Trophoblast cell (in vitro differentiated cells and primary cell): ENCODE results near the gene MUC16.

ENCODE experiments used
- DNase-seq, 2 donors: peaks; one replicate each; pipeline ENCODE4 v3.0.0-alpha.2; 2016
- H2AFZ ChIP-seq: 2 replicates; pipeline ENCODE4 v1.6.1; 2013; ENCODE audit warnings: low read length, moderate library complexity, mild to moderate bottlenecking; ENCODE audit not compliant: insufficient read depth, poor library complexity
- H2AK5ac ChIP-seq: 2 replicates; pipeline ENCODE4 v1.6.1; 2013; ENCODE audit warnings: mild to moderate bottlenecking, low read length
- H2BK120ac ChIP-seq: 2 replicates; pipeline ENCODE4 v1.6.1; 2013; ENCODE audit warnings: low read length, mild to moderate bottlenecking, moderate library complexity; ENCODE audit not compliant: insufficient read depth, poor library complexity
- H2BK12ac ChIP-seq: 2 replicates; pipeline ENCODE4 v1.6.1; 2013; ENCODE audit warnings: mild to moderate bottlenecking, low read length, moderate library complexity
- H2BK5ac ChIP-seq: 2 replicates; pipeline ENCODE4 v1.6.1; 2013; ENCODE audit warnings: low read length, low read depth, moderate library complexity, mild to moderate bottlenecking; ENCODE audit not compliant: poor library complexity
- H3K14ac ChIP-seq: 2 replicates; pipeline ENCODE4 v1.6.1; 2013; ENCODE audit warnings: mild to moderate bottlenecking, low read length
- H3K18ac ChIP-seq: 2 replicates; pipeline ENCODE4 v1.6.1; 2013; ENCODE audit warnings: mild to moderate bottlenecking, low read length
- H3K23ac ChIP-seq: 2 replicates; pipeline ENCODE4 v1.6.1; 2013; ENCODE audit warnings: low read length
- H3K27ac ChIP-seq: 2 replicates; pipeline ENCODE4 v1.5.1; 2013; ENCODE audit warnings: low read depth, mild to moderate bottlenecking, inconsistent platforms, low read length, moderate library complexity
- H3K27me3 ChIP-seq: 2 replicates; pipeline ENCODE4 v1.6.1; 2013; ENCODE audit warnings: inconsistent platforms, mild to moderate bottlenecking, low read length, moderate library complexity; ENCODE audit not compliant: insufficient read depth
- H3K36me3 ChIP-seq, 2 experiments: 1 replicate in 1 of 2; 2 replicates in 1 of 2; pipeline ENCODE4 v1.6.1; 2013; ENCODE audit warnings: low read length in 2 of 2, mild to moderate bottlenecking in 2 of 2, moderate library complexity in 1 of 2; ENCODE audit not compliant: insufficient read depth in 2 of 2, control insufficient read depth in 1 of 2
- H3K4ac ChIP-seq: 2 replicates; pipeline ENCODE4 v1.6.1; 2013; ENCODE audit warnings: low read depth, mild to moderate bottlenecking, low read length, moderate library complexity
- H3K4me1 ChIP-seq, 2 experiments: 1 replicate in 1 of 2; 2 replicates in 1 of 2; pipeline ENCODE4 v1.6.1; 2013; ENCODE audit warnings: low read length in 2 of 2, mild to moderate bottlenecking in 2 of 2, moderate library complexity in 1 of 2; ENCODE audit not compliant: insufficient read depth in 2 of 2, control insufficient read depth in 1 of 2
- H3K4me2 ChIP-seq: 2 replicates; pipeline ENCODE4 v1.6.1; 2013; ENCODE audit warnings: inconsistent platforms, mild to moderate bottlenecking, low read length, moderate library complexity
- H3K4me3 ChIP-seq: 2 replicates; pipeline ENCODE4 v1.5.1; 2013; ENCODE audit warnings: mild to moderate bottlenecking, low read depth, low read length, inconsistent platforms
- H3K79me1 ChIP-seq: one replicate; pipeline ENCODE4 v1.6.1; 2013; ENCODE audit warnings: low read length
- H3K79me2 ChIP-seq: 2 replicates; pipeline ENCODE4 v1.6.1; 2013; ENCODE audit warnings: low read length, mild to moderate bottlenecking; ENCODE audit not compliant: control insufficient read depth, insufficient read depth, poor library complexity
- H3K9ac ChIP-seq: 2 replicates; pipeline ENCODE4 v1.6.1; 2013; ENCODE audit warnings: mild to moderate bottlenecking, low read length
- H3K9me3 ChIP-seq: 2 replicates; pipeline ENCODE4 v1.6.1; 2013; ENCODE audit warnings: low read depth, mild to moderate bottlenecking, control low read depth, inconsistent platforms, low read length; ENCODE audit not compliant: insufficient read depth
- H4K12ac ChIP-seq: 2 replicates; pipeline ENCODE4 v1.6.1; 2013; ENCODE audit warnings: low read depth, mild to moderate bottlenecking, low read length, moderate library complexity
- H4K8ac ChIP-seq: 2 replicates; pipeline ENCODE4 v1.6.1; 2013; ENCODE audit warnings: low read depth, mild to moderate bottlenecking, low read length, moderate library complexity
- H4K91ac ChIP-seq: one replicate; pipeline ENCODE4 v1.6.1; 2013; ENCODE audit warnings: low read depth, mild to moderate bottlenecking, low read length, moderate library complexity
- WGBS: extraction: QIAGEN DNeasy Blood & Tissue Kit; methylation state at CpG from one replicate; pipeline ENCODE4 v1.1.7; 2013; ENCODE audit warnings: missing lambda C conversion rate; ENCODE audit not compliant: insufficient read length, insufficient coverage; ENCODE audit errors: extremely low coverage; 5-methylcytosine and 5-hydroxymethylcytosine counted together

Gene MUC16

GRCh38 chr19:9040131-9040530, 29.9 kb upstream of the MUC16 start:
- WGBS: no CpG with 5 or more reads among the region's 9 CpGs
- H3K23ac ChIP-seq: no peak overlapping the region
- peak overlapping the region; percentile 44 for H3K27ac ChIP-seq
- H3K18ac ChIP-seq: peak overlapping the region; percentile 12
- H3K36me3 ChIP-seq: no peaks in the 10 kb centered on the region
- no peak overlapping the region for H4K12ac ChIP-seq
- peak overlapping the region; percentile 84 for H4K91ac ChIP-seq
- H3K27me3 ChIP-seq: no peaks in the 10 kb centered on the region
- peaks cover 14% of the 10 kb centered on the region for H3K79me1 ChIP-seq
- H2AK5ac ChIP-seq: no peak overlapping the region
- peak overlapping the region; percentile 79 for H2BK120ac ChIP-seq
- H3K4me2 ChIP-seq: no peak overlapping the region
- no peak overlapping the region for H4K8ac ChIP-seq
- H3K4me3 ChIP-seq: no peak overlapping the region
- peak overlapping the region; percentile 17 for H2BK12ac ChIP-seq
- H3K9ac ChIP-seq: no peak overlapping the region
- DNase-seq: peak; percentile 58 to 61
- peaks cover 5 to 13% of the 10 kb centered on the region in 2 experiments for H3K4me1 ChIP-seq
- H3K14ac ChIP-seq: peak overlapping the region; percentile 20
- peak overlapping the region; percentile 42 for H2BK5ac ChIP-seq
- H2AFZ ChIP-seq: no peak overlapping the region
- no peaks in the 10 kb centered on the region for H3K79me2 ChIP-seq
- no peaks in the 10 kb centered on the region for H3K9me3 ChIP-seq
- H3K4ac ChIP-seq: peak overlapping the region; percentile 61

- Histone ChIP-seq H3K36me3 (no peaks in the 10 kb centered on the region), H4K91ac (peak overlapping the region; percentile 84), H2BK5ac (peak overlapping the region; percentile 42), H4K8ac (peak overlapping the region; percentile 12), H3K4me2 (no peak overlapping the region), H3K9ac (no peak overlapping the region), H3K27ac (peak overlapping the region; percentile 44), H2BK120ac (peak overlapping the region; percentile 79), H3K23ac (peak overlapping the region; percentile 90), H4K12ac (no peak overlapping the region), H3K4me3 (no peak overlapping the region), H2BK12ac (peak overlapping the region; percentile 17), H2AK5ac (no peak overlapping the region), H2AFZ (no peak overlapping the region), H3K18ac (no peak overlapping the region), H3K9me3 (no peaks in the 10 kb centered on the region), H3K79me2 (no peaks in the 10 kb centered on the region), H3K27me3 (no peaks in the 10 kb centered on the region), H3K79me1 (peaks cover 14% of the 10 kb centered on the region), H3K14ac (peak overlapping the region; percentile 20), H3K4ac (peak overlapping the region; percentile 61), H3K4me1 (peaks cover 5 to 13% of the 10 kb centered on the region in 2 experiments)
- WGBS: no CpG with 5 or more reads among the region's 5 CpGs
- DNase-seq: peak in 1 of 2 donors; percentile 19
These were observed 29.5 kb upstream of the MUC16 start for GRCh38 chr19:9039728-9040127.

GRCh38 chr19:9037400-9038062, 27.3 kb upstream of the MUC16 start:
- Histone ChIP-seq H2AFZ (no peak overlapping the region), H3K79me2 (no peaks in the 10 kb centered on the region), H3K4me3 (no peak overlapping the region), H3K9me3 (no peaks in the 10 kb centered on the region), H3K18ac (no peak overlapping the region), H2BK120ac (peak overlapping the region; percentile 56), H3K36me3 (no peaks in the 10 kb centered on the region), H3K14ac (peak overlapping the region; percentile 59), H3K4me1 (peaks cover 5 to 13% of the 10 kb centered on the region in 2 experiments), H3K4ac (no peak overlapping the region), H2BK12ac (peak overlapping the region; percentile 62), H3K4me2 (no peak overlapping the region), H4K12ac (no peak overlapping the region), H2AK5ac (no peak overlapping the region), H4K8ac (no peak overlapping the region), H3K23ac (no peak overlapping the region), H4K91ac (peak overlapping the region; percentile 74), H2BK5ac (peak overlapping the region; percentile 26), H3K9ac (no peak overlapping the region), H3K27me3 (no peaks in the 10 kb centered on the region), H3K79me1 (peaks cover 14% of the 10 kb centered on the region), H3K27ac (peak overlapping the region; percentile 56)
- WGBS: no CpG with 5 or more reads among the region's 8 CpGs
- peak; percentile 87 to 88 for DNase-seq

- H3K79me1 ChIP-seq: no peaks in the 10 kb centered on the region
- H2BK120ac ChIP-seq: no peak overlapping the region
- no peak overlapping the region for H2BK12ac ChIP-seq
- no peaks in the 10 kb centered on the region for H3K27me3 ChIP-seq
- no peak overlapping the region for H4K91ac ChIP-seq
- H3K18ac ChIP-seq: no peak overlapping the region
- no peak overlapping the region for H3K27ac ChIP-seq
- no peaks in the 10 kb centered on the region for H3K36me3 ChIP-seq
- no peak overlapping the region for H2AFZ ChIP-seq
- no peaks in the 10 kb centered on the region for H3K9me3 ChIP-seq
- no peak overlapping the region for H3K9ac ChIP-seq
- no peak overlapping the region for H2AK5ac ChIP-seq
- no peak overlapping the region for H4K12ac ChIP-seq
- H2BK5ac ChIP-seq: no peak overlapping the region
- H3K79me2 ChIP-seq: no peaks in the 10 kb centered on the region
- H4K8ac ChIP-seq: no peak overlapping the region
- peaks cover 0 to 4% of the 10 kb centered on the region in 2 experiments for H3K4me1 ChIP-seq
- no peak overlapping the region for H3K23ac ChIP-seq
- H3K4me2 ChIP-seq: no peak overlapping the region
- no peak for DNase-seq
- no peak overlapping the region for H3K4ac ChIP-seq
- no peak overlapping the region for H3K4me3 ChIP-seq
- WGBS: no CpG with 5 or more reads among the region's 5 CpGs
- no peak overlapping the region for H3K14ac ChIP-seq
These were observed 22.0 kb upstream of the MUC16 start for GRCh38 chr19:9032136-9032631.
